Measurements from ENCODE around the gene CDKN2AIPNL.
"Not testable (repeated sequence)": the region's sequence is repeated elsewhere in the genome, so short reads cannot be mapped to it uniquely, and the experiment has no call there.

CDKN2AIPNL gene

DNA sequence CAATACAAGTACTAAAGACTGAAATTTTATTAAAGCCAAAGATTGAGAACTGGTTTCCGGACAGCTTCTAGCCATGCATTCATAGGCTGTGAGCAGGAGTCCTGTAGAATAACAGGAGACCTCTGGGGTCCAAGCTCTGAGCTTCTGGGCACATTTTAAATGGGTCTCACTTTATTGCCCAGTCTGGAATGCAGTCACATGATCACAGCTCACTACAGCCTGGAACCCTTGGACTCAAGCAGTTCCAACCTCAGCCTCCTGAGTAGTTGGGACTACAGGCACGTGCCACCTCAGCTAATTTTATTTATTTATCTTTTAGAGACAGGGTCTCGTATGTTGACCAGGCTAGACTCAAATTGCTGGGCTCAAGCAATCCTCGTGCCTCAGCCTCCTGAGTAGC lies 15.4 kb downstream of the CDKN2AIPNL start:
- DNase-seq, result no peak

DNA sequence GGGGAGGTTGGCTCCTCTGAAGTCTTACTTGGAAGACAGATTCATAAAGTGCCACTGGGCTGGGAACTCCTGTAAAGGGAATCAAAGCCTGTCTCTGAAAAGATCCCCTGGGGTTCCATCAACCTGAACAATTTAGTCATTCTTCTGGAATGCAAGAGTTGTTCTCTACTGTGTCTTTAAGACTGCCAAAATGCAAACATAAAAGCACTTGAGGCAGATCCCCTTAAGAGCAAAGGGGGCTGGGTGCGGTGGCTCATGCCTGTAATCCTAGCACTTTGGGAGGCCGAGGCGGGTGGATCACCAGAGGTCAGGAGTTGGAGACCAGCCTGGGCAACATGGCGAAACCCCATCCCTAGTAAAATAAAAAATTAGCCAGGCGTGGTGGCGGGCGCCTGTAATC lies 16.7 kb downstream of the CDKN2AIPNL start:
- DNase-seq, result no peak

- no peak for DNase-seq
Measured at GRCh38 chr5:134392301-134392700, 19.4 kb downstream of the CDKN2AIPNL start.

- DNase-seq, result no peak
Measured at GRCh38 chr5:134387443-134387842, 24.2 kb downstream of the CDKN2AIPNL start.

DNA sequence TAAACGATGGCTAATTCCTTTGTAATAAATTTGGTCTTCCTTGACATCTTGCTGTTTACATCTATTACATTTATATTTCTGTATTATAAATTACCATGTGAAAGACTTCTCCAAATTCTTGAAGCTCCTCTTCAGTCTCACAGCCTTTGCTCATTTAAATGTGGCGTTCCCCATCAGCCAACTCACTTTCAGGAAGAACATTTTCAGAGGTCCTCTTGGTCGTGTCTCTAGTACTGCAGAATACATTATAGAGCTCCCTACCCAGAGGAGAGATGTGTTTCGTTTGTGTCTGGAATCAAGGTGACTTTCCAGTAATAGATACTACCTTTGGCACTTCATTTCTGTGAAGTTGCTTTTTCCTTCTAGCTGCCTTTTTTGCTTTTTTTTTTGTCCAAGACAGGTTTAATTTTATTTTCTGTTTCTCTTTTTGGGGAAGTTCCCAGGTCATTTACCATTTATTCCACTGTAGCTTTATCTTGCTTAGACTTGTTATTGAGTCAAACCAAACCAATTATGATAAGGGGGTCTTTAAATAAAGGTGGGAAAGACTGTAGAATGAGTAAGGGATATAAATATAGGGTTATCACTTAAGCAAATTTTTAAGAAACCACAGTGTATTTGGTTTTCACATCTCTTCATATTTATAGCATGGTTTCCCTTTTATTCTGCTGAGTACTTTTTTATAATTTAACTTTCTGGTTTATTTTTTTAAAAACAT lies 27.5 kb downstream of the CDKN2AIPNL start:
- DNase-seq, result no peak

DNA sequence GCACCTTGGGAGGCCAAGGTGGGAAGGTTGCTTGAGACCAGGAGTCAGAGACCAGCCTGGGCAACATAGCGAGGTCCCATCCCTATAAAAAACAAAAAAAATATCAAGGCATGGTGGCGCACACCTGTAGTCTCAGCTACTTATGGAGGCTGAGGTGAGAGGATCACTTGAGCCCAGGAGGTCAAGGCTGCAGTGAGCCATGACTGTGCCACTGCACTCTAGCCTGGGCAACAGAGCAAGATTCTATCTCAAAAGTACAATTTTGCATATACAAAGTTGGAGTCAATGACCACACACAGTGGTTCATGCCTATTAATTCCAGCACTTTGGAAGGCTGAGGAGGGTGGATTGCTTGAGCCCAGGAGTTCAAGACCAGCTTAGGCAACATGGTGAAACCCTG lies 29.5 kb downstream of the CDKN2AIPNL start:
- not testable (repeated sequence) for DNase-seq

DNA sequence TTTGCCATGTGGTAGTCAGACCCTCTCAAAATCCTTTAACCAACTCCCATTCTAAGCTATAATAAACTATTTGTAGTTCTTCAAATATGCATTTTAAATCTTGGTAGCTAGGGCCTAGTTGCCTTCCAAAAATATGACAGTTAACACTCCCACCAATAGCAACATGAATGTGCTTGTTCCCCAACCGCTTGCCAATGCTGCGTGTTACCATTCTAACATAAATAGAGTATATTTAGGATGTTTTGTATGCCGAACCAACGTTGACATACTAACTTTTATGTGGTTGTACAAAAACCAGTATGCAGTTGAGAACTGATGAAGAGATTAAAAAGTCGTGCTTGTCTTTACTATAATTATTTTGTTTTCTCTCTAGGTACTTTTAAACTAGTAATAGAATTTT lies 31.3 kb downstream of the CDKN2AIPNL start:
- DNase-seq, result no peak

DNA sequence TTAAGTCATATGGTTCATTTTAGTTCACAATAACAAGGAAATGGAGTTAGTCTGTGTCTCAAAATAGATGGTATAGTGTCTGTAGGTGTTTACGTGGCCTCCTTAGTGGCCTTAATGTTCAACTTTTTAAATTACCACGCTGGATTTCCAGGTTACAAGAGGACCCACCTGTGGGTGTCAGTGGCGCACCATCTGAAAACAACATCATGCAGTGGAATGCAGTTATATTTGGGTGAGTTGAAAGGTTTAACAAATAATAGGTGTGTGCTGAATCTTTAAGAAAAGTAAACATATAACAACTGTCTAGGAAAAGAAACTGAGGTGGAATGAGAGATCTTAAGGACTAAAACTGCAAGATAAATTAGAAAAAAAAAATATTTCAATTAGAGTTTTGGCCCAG lies 37.4 kb downstream of the CDKN2AIPNL start:
- no peak for DNase-seq

GRCh38 chr5:134373633-134374032 lies 38.0 kb downstream of the CDKN2AIPNL start:
- DNase-seq, result not testable (repeated sequence)

- peak in 1 of 2 experiments; percentile 33 for DNase-seq
Measured at GRCh38 chr5:134371834-134372340, 39.8 kb downstream of the CDKN2AIPNL start.

DNA sequence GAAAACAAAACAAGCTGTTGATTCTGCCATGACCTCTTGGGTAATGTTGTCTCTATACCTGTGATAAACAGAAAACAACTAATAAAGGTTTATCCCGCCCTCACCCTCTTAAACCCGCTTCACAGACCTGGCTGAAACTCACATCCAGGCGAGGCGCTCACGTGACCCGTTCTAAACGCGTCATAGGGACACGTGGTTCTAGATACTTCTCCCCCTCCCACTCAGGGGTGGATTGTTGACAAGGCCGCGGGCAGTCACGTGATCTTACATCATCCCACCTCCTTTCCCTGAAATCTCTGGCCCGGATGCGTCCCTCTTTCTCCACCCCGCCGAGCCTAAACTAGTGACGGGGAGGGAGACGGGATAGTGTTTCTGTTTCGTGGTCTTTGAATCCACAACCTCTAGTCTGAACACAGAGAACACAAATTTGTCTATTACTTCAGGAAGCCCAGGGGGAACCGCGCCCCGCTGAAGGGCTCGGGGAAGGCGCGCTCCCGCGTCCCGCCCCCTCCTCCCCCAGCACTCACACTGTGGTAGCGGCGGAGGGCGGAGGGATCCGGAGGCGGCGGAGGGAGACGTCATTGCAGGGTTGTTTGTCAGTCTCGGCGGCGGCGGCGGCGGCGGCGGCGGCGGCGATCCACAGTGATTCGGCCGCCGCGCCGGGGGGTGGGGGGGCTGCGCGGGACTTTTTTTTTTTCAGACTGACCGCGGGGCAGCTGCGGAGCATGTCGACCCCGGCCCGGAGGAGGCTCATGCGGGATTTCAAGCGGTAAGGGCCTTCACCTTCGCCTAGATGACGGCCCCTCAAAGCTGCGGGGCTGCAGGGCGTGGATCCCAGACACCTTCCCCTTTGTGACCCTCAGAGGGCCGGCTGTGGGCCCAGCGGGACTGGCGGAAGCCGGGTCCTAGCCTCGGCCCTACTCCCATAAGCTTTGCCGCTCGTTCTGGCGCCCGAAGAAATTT lies 40.5 kb downstream of the CDKN2AIPNL start, which contains the start of gene UBE2B:
TSS of gene UBE2B (plus strand) at position 699 of the 963 bp plus-strand sequence. CDS start at position 726, 27 bp downstream.
- peak; percentile 96 to 98 for DNase-seq

DNA sequence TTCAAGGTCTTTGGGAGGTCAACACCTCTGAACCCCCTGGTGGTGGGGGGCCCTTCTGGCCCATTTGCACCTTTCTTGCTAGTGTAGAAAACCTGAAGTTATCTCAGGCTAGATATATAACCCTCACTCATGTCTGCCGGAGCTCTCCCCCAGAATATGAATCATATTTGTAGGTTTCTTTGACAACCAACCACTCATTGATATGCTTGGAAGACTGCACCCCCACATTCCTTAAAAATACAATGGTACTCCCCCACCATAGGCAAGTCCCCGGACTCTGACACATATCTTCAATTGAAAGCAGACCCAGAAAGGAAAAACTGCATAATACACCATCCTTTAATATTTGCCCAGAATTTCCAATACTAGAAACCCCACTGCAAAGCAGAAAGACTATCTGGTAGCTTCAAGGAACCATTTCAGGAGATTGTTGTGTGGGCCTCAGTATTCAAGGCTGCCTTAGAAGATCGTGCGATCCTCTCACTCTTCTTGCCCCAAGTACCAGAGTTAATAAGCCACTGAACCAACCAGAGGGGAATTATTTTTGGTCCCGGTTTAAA lies 41.3 kb downstream of the CDKN2AIPNL start:
- DNase-seq, result no peak

- no peak for DNase-seq
Measured at GRCh38 chr5:134365604-134366003, 46.1 kb downstream of the CDKN2AIPNL start.

- no peak for DNase-seq
Measured at GRCh38 chr5:134355681-134356080, 56.0 kb downstream of the CDKN2AIPNL start.
